Parathyroid adenoma (tissue), 2 donors: Measurements from ENCODE around the gene LCN15.
A peak's percentile ranks its signal among the peaks of the same experiment; 100 is the strongest.
"Not testable (repeated sequence)": the region's sequence is repeated elsewhere in the genome, so short reads cannot be mapped to it uniquely, and the experiment has no call there.

Source experiments
- H2AFZ ChIP-seq: fragments of 300-600 bp; sonication (generic); one replicate; pipeline ENCODE4 v1.7.0; 2017; ENCODE audit warnings: antibody characterized with exemption, mild to moderate bottlenecking
- H3K27ac ChIP-seq: fragments of 300-600 bp; sonication (generic); one replicate; pipeline ENCODE4 v1.7.0; 2017
- H3K27me3 ChIP-seq: fragments of 300-600 bp; sonication (generic); one replicate; pipeline ENCODE4 v1.7.0; 2017; ENCODE audit warnings: low read length; ENCODE audit not compliant: control insufficient read depth, insufficient read depth
- H3K36me3 ChIP-seq: fragments of 300-600 bp; sonication (generic); one replicate; pipeline ENCODE4 v1.7.0; 2017; ENCODE audit warnings: low read length; ENCODE audit not compliant: control insufficient read depth, insufficient read depth
- H3K4me1 ChIP-seq: fragments of 300-600 bp; sonication (generic); one replicate; pipeline ENCODE4 v1.7.0; 2017; ENCODE audit warnings: control low read depth
- H3K4me2 ChIP-seq: fragments of 300-600 bp; sonication (generic); one replicate; pipeline ENCODE4 v1.7.0; 2017; ENCODE audit warnings: low read length
- H3K4me3 ChIP-seq: fragments of 300-600 bp; sonication (generic); one replicate; pipeline ENCODE4 v1.7.0; 2017; ENCODE audit warnings: low read depth, low read length
- H3K79me2 ChIP-seq: fragments of 300-600 bp; sonication (generic); one replicate; pipeline ENCODE4 v1.7.0; 2017; ENCODE audit warnings: control low read depth
- H3K9ac ChIP-seq: fragments of 300-600 bp; sonication (generic); one replicate; pipeline ENCODE4 v1.7.0; 2017; ENCODE audit warnings: mild to moderate bottlenecking
- H3K9me3 ChIP-seq: fragments of 300-600 bp; sonication (generic); one replicate; pipeline ENCODE4 v1.7.0; 2017; ENCODE audit warnings: low read length; ENCODE audit not compliant: control insufficient read depth
- TF ChIP-seq, protein P1 (sequence below): fragments of 300-600 bp; sonication (generic); IDR thresholded peaks from one replicate; pipeline ENCODE4 v1.7.0; 2017; ENCODE audit warnings: antibody characterized with exemption, mild to moderate bottlenecking
- donor health status: primary hyperparathyroidism.

The LCN15 gene

GRCh38 chr9:136786451-136786850 is 22.1 kb upstream of the LCN15 start:
- no peak overlapping the region for H3K9ac ChIP-seq

GRCh38 chr9:136785565-136786355 is 21.4 kb upstream of the LCN15 start:
- not testable (repeated sequence) for H3K9me3 ChIP-seq, H3K4me2 ChIP-seq, H3K4me3 ChIP-seq, H2AFZ ChIP-seq, H3K79me2 ChIP-seq, H3K27me3 ChIP-seq, H3K9ac ChIP-seq, H3K4me1 ChIP-seq, H3K27ac ChIP-seq, H3K36me3 ChIP-seq

More at GRCh38 chr9:136786451-136786850, 22.1 kb upstream of the LCN15 start:
- no peaks in the 10 kb centered on the region for H3K9me3 ChIP-seq
- no peak overlapping the region for H3K27ac ChIP-seq
- H3K27me3 ChIP-seq = no peaks in the 10 kb centered on the region
- H3K4me3 ChIP-seq = no peak overlapping the region
- H3K4me2 ChIP-seq = no peak overlapping the region
- H3K36me3 ChIP-seq = no peaks in the 10 kb centered on the region
- H3K79me2 ChIP-seq = no peaks in the 10 kb centered on the region
- H2AFZ ChIP-seq = no peak overlapping the region
- H3K4me1 ChIP-seq = peaks cover 4% of the 10 kb centered on the region
- TF ChIP-seq, protein P1, sequence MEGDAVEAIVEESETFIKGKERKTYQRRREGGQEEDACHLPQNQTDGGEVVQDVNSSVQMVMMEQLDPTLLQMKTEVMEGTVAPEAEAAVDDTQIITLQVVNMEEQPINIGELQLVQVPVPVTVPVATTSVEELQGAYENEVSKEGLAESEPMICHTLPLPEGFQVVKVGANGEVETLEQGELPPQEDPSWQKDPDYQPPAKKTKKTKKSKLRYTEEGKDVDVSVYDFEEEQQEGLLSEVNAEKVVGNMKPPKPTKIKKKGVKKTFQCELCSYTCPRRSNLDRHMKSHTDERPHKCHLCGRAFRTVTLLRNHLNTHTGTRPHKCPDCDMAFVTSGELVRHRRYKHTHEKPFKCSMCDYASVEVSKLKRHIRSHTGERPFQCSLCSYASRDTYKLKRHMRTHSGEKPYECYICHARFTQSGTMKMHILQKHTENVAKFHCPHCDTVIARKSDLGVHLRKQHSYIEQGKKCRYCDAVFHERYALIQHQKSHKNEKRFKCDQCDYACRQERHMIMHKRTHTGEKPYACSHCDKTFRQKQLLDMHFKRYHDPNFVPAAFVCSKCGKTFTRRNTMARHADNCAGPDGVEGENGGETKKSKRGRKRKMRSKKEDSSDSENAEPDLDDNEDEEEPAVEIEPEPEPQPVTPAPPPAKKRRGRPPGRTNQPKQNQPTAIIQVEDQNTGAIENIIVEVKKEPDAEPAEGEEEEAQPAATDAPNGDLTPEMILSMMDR = no peak

DNA sequence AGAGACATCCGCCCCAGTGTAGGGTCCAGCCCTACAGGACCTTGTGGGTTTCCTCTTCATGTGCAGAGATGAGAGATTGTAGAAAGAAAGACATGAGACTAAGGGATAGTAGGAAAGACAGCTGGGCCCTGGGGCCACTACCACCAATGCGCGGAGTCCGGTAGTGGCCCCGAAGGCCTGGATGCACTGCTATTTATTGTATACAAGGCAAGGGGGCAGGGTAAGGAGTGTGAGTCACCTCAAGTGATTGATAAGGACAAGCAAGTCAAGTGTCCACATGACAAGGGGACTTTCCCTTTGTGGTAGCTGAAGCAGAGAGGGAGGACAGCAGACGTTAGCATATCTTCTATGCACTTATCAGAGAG is 20.7 kb upstream of the LCN15 start:
- Histone ChIP-seq H3K9me3 (no peaks in the 10 kb centered on the region), H3K4me3 (no peak overlapping the region), H3K4me2 (no peak overlapping the region), H3K27me3 (no peaks in the 10 kb centered on the region), H3K79me2 (no peaks in the 10 kb centered on the region), H3K4me1 (peaks cover under 1% of the 10 kb centered on the region), H3K36me3 (no peaks in the 10 kb centered on the region), H3K27ac (no peak overlapping the region), H3K9ac (no peak overlapping the region), H2AFZ (no peak overlapping the region)
- TF ChIP-seq, protein P1 = no peak

- H3K27me3 ChIP-seq = no peaks in the 10 kb centered on the region
- H3K9ac ChIP-seq = no peak overlapping the region
- no peaks in the 10 kb centered on the region for H3K36me3 ChIP-seq
- TF ChIP-seq, protein P1 = peak; percentile 51
- H3K27ac ChIP-seq = no peak overlapping the region
- no peak overlapping the region for H2AFZ ChIP-seq
- no peaks in the 10 kb centered on the region for H3K4me1 ChIP-seq
- H3K9me3 ChIP-seq = no peaks in the 10 kb centered on the region
- no peak overlapping the region for H3K4me3 ChIP-seq
- H3K79me2 ChIP-seq = no peaks in the 10 kb centered on the region
- H3K4me2 ChIP-seq = no peak overlapping the region
These were observed 20.1 kb upstream of the LCN15 start for GRCh38 chr9:136784249-136784996.

DNA sequence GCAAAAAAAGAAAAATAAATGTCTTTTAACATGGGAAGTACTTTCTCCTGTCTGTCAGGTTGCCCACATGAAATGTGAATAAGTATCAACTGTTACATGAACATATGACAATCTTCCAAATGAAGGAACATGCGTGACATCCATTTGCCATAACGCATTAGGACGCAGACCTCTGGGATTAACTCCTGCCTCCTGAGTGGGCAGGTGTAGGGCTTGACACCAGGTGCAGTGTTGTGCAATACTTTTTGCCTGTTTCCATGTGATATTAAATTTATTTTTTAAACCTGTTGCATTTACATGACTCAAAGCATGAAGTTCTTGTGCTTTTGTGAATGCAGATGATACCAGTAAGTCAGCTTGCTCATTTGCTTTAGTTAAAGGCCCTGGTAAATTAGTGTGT is 18.1 kb upstream of the LCN15 start:
- Histone ChIP-seq H3K27me3 (no peaks in the 10 kb centered on the region), H3K36me3 (no peaks in the 10 kb centered on the region), H3K4me1 (no peaks in the 10 kb centered on the region), H3K4me3 (no peak overlapping the region), H2AFZ (no peak overlapping the region), H3K27ac (no peak overlapping the region), H3K9ac (no peak overlapping the region), H3K9me3 (no peaks in the 10 kb centered on the region), H3K4me2 (no peak overlapping the region), H3K79me2 (no peaks in the 10 kb centered on the region)
- TF ChIP-seq, protein P1 = no peak
